Transverse colon (tissue), 4 donors: ENCODE measurements around the gene SPG21. TPM values are rescaled to one million over a fixed set of nuclear protein-coding genes. Genes with fewer than 3 reads are reported as not detected.

ENCODE experiments used
- DNase-seq: peaks from one replicate; pipeline ENCODE4 v3.0.0-alpha.2; 2019
- H3K27ac ChIP-seq, 4 donors: fragments of 200-600 bp; sonication (generic); 2 replicates each; pipeline ENCODE4 v1.5.1; 2016 to 2018; ENCODE audit warnings: inconsistent platforms in 4 of 4
- H3K27me3 ChIP-seq: fragments of 200-600 bp; sonication (generic); 2 replicates; pipeline ENCODE4 v1.5.1; 2017; ENCODE audit warnings: inconsistent platforms
- H3K36me3 ChIP-seq, 4 donors: fragments of 200-600 bp; sonication (generic); 2 replicates each; pipeline ENCODE4 v1.5.1; 2017 to 2019; ENCODE audit warnings: inconsistent platforms in 4 of 4
- H3K4me1 ChIP-seq, 4 donors: fragments of 200-600 bp; sonication (generic); 2 replicates each; pipeline ENCODE4 v1.5.1; 2017 to 2020; ENCODE audit warnings: inconsistent platforms in 4 of 4
- H3K4me3 ChIP-seq, 4 donors: fragments of 200-600 bp; sonication (generic); 1 replicate in 1 of 4; 2 replicates in 3 of 4; pipeline versions ENCODE4 v1.5.1 to v1.6.1; 2017 to 2019; ENCODE audit warnings: inconsistent platforms in 4 of 4
- H3K9me3 ChIP-seq, 2 donors: fragments of 200-600 bp; sonication (generic); 2 replicates each; pipeline ENCODE4 v1.5.1; 2017 to 2019; ENCODE audit warnings: inconsistent platforms in 2 of 2
- EP300 ChIP-seq: sonication (generic); formaldehyde crosslinking; IDR thresholded peaks from one replicate; pipeline ENCODE4 v1.6.1; 2017; ENCODE audit warnings: antibody characterized with exemption, low read depth
- POLR2A ChIP-seq: fragments of 450-650 bp; IDR thresholded peaks from one replicate; pipeline ENCODE4 v1.6.1; 2016; ENCODE audit warnings: antibody characterized with exemption, mild to moderate bottlenecking, moderate library complexity
- POLR2AphosphoS5 ChIP-seq, 3 donors: sonication (generic); formaldehyde crosslinking; IDR thresholded peaks; one replicate each; pipeline ENCODE4 v1.6.1; 2016; ENCODE audit warnings: antibody characterized with exemption in 3 of 3
- WGBS, 2 donors: methylation state at CpG; one replicate each; pipeline ENCODE4 v1.1.5; 2018; ENCODE audit warnings: low coverage in 1 of 2; 5-methylcytosine and 5-hydroxymethylcytosine counted together
- in situ Hi-C, 4 donors: fragments of 200-750 bp; cut with MboI; loops; one replicate each; pipeline versions ENCODE4 v1.15.0 to v1.15.1; 2017; ENCODE audit warnings: low sequenced_read_pairs in 3 of 4, low pct_ligation_motif_present in 1 of 4, low pct_unique_long_range_greater_than_20kb in 1 of 4
- intact Hi-C: fragments of 100-400 bp; cut with DNase I; formaldehyde crosslinking; loops from one replicate; pipeline ENCODE4 v1.15.1; 2023; ENCODE audit warnings: low total_unique reads
- total RNA-seq, 4 donors: library from RNA; depleted of rRNA; stranded (reverse); fragments of >200 nt; gene quantifications; one replicate each; pipeline ENCODE4 v1.1.0, GENCODE V29; 2016
- TF ChIP-seq, protein P1 (sequence below), 5 experiments: fragments of 200-600 bp in 3 of 5; fragments of 450-650 bp in 2 of 5; sonication (generic) in 3 of 5; IDR thresholded peaks; 1 replicate in 2 of 5; 2 replicates in 3 of 5; pipeline ENCODE4 v1.5.1; 2016 to 2017; ENCODE audit warnings: antibody characterized with exemption in 5 of 5, inconsistent platforms in 3 of 5, mild to moderate bottlenecking in 2 of 5, moderate library complexity in 1 of 5

SPG21 gene
- total RNA-seq, 4 donors from 2014 or later, result 27.7 to 67.2 (median 53.0) TPM

DNA sequence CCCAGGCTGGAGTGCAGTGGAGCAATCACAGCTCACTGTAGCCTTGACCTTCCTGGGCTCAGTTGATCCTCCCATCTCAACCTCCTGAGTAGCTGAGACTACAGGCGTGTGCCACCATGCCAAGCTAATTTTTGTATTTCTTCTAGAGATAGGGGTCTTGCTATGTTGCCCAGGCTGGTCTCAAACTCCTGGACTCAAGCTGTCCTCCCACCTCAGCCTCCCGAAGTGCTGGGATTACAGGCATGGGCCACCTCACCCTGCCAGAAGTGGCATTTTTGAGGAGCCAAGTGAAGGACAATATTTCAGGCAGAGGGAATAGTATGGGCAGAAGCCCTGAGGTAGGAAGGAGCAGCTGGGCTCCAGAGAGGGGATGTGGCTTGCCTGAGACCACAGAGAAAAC, 73.3 kb downstream of the SPG21 start:
- WGBS, 2 donors, result 94% methylated on average over 2 of the region's 2 CpGs; no CpG with 5 or more reads in 1 of the 2 donors
- TF ChIP-seq POLR2A, result no peak
- Histone ChIP-seq H3K27ac (no peak overlapping the region), H3K4me3 (no peak overlapping the region), H3K27me3 (peaks cover 7% of the 10 kb centered on the region), H3K36me3 (no peaks in the 10 kb centered on the region), H3K9me3 (no peaks in the 10 kb centered on the region), H3K4me1 (peaks cover 0 to 8% (median 6%) of the 10 kb centered on the region in 4 donors)
- DNase-seq, result no peak
- intact Hi-C loops (no loop called here), in situ Hi-C loops (loop anchor here in 1 of 4 donors (25.0 kb wide), 1 partner anchor 179 kb away; no protein-coding TSS in a partner anchor)

DNA sequence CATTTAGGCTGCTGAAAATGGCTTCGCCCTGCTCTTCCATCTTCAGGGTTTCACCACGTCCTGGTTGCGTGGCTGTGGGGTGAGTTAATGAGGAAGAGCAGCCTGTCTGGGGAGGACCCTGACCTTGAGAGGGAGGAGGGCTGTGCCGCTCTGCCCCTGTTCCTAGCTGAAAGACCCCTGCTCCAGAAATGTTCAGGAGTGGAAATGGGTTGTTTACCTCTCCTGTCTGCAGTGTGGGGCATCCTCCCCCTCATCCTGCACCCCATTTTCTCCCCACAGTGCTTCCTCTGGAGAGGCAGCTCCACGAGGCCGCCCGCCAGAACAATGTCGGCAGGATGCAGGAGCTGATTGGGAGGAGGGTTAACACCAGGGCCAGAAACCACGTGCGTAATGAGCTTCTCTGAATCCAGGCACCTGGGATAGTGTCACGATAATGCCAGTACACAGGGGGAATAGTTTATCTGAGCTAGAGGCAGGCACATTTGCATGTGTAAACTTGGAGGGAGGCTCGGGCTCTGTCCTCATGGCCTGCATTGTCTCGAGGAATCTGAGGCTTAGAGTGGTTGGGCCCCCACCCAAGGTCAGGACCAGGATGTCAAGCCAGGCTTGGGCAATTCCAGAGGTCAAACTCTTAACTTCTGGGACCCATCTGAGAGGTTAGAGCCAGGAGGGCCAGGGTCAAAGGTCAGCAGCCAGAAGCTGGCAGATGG, 74.0 kb downstream of the SPG21 start:
- TF ChIP-seq, protein P1, sequence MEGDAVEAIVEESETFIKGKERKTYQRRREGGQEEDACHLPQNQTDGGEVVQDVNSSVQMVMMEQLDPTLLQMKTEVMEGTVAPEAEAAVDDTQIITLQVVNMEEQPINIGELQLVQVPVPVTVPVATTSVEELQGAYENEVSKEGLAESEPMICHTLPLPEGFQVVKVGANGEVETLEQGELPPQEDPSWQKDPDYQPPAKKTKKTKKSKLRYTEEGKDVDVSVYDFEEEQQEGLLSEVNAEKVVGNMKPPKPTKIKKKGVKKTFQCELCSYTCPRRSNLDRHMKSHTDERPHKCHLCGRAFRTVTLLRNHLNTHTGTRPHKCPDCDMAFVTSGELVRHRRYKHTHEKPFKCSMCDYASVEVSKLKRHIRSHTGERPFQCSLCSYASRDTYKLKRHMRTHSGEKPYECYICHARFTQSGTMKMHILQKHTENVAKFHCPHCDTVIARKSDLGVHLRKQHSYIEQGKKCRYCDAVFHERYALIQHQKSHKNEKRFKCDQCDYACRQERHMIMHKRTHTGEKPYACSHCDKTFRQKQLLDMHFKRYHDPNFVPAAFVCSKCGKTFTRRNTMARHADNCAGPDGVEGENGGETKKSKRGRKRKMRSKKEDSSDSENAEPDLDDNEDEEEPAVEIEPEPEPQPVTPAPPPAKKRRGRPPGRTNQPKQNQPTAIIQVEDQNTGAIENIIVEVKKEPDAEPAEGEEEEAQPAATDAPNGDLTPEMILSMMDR (IDR thresholded peaks at IDR 0.05), result no peak
- TF ChIP-seq POLR2AphosphoS5 (IDR thresholded peaks at IDR 0.05), result no peak
- no peak for TF ChIP-seq EP300
- TF ChIP-seq POLR2A, result no peak
- Histone ChIP-seq H3K36me3 (no peaks in the 10 kb centered on the region), H3K27me3 (peaks cover 14% of the 10 kb centered on the region), H3K27ac (no peak overlapping the region), H3K4me1 (peaks cover 0 to 13% (median 9%) of the 10 kb centered on the region in 4 donors), H3K9me3 (no peaks in the 10 kb centered on the region), H3K4me3 (no peak overlapping the region)
- DNase-seq, result no peak
- WGBS, 2 donors, result 76% methylated on average over 13 of the region's 13 CpGs; no CpG with 5 or more reads in 1 of the 2 donors
- intact Hi-C loops, result no loop called here
- in situ Hi-C loops, result loop anchor here in 1 of 4 donors (25.0 kb wide), 1 partner anchor 178 kb away; no protein-coding TSS in a partner anchor

Other genes starting within 250 kb of the SPG21 start
- 10 to 100 TPM in 2 of 4 donors, 1 to 10 TPM in 2; 4.4 to 27.7 (median 11.5) TPM for gene RBPMS2, start 214.3 kb downstream of the SPG21 start, total RNA-seq
- gene PIF1, start 164.3 kb downstream of the SPG21 start, total RNA-seq, result 10 to 100 TPM in 1 of 4 donors, 1 to 10 TPM in 3; 1.1 to 49.8 (median 2.3) TPM
- gene PLEKHO2, start 148.0 kb downstream of the SPG21 start, total RNA-seq, result 10 to 100 TPM in 2 of 4 donors, 1 to 10 TPM in 2; 4.6 to 12.3 (median 9.8) TPM
- gene ANKDD1A, start 78.0 kb downstream of the SPG21 start, total RNA-seq, result 1 to 10 TPM in 3 of 4 donors, under 1 TPM in 1; 0.82 to 7.1 (median 3.2) TPM
- 10 to 100 TPM in 3 of 4 donors, 1 to 10 TPM in 1; 9.8 to 40.5 (median 31.0) TPM for gene MTFMT, start 39.7 kb upstream of the SPG21 start, total RNA-seq
- 100 to 1,000 TPM in 2 of 4 donors, 10 to 100 TPM in 1, 1 to 10 TPM in 1; 3.4 to 150 (median 121) TPM for gene SLC51B, start 55.5 kb upstream of the SPG21 start, total RNA-seq
- gene RASL12, start 78.1 kb upstream of the SPG21 start, total RNA-seq, result 10 to 100 TPM; 13.9 to 46.8 (median 16.4) TPM
- not detected for gene KBTBD13, start 86.8 kb upstream of the SPG21 start, total RNA-seq
- 1 to 10 TPM; 2.0 to 8.2 (median 4.4) TPM for gene UBAP1L, start 125.3 kb upstream of the SPG21 start, total RNA-seq
- 10 to 100 TPM; 12.4 to 22.1 (median 16.3) TPM for gene PDCD7, start 143.9 kb upstream of the SPG21 start, total RNA-seq
- gene CLPX, start 195.4 kb upstream of the SPG21 start, total RNA-seq, result 10 to 100 TPM; 12.0 to 72.2 (median 57.4) TPM
- 10 to 100 TPM in 3 of 4 donors, 1 to 10 TPM in 1; 8.1 to 89.6 (median 18.5) TPM for gene CILP, start 221.6 kb upstream of the SPG21 start, total RNA-seq